IMR-90 (cell line): ENCODE data around the gene CDK6.

Experiments used
- BHLHE40 ChIP-seq: fragments of 150-350 bp; IDR thresholded peaks from 2 replicates; pipeline ENCODE4 v1.6.1; 2016; ENCODE audit warnings: mild to moderate bottlenecking, low read depth, low read length
- MAFK ChIP-seq: IDR thresholded peaks from 2 replicates; pipeline ENCODE4 v1.6.1; 2012; ENCODE audit warnings: low read depth, low read length, improper control_type of control experiment
- MXI1 ChIP-seq: IDR thresholded peaks from 2 replicates; pipeline ENCODE4 v1.6.1; 2012; ENCODE audit warnings: low read depth, mild to moderate bottlenecking, low read length, moderate library complexity, borderline replicate concordance
- NFE2L2 ChIP-seq: fragments of 150-350 bp; IDR thresholded peaks from 2 replicates; pipeline ENCODE4 v1.6.1; 2016; ENCODE audit warnings: low read depth, mild to moderate bottlenecking, low read length
- POLR2A ChIP-seq: IDR thresholded peaks from 2 replicates; pipeline ENCODE4 v1.6.1; 2012; ENCODE audit warnings: mild to moderate bottlenecking, low read depth, low read length
- RFX5 ChIP-seq: IDR thresholded peaks from 2 replicates; pipeline ENCODE4 v1.8.0; 2012; ENCODE audit warnings: low read depth, mild to moderate bottlenecking, low read length, moderate library complexity
- TF ChIP-seq, protein P1 (sequence below): conservative IDR thresholded peaks from 2 replicates; pipeline ENCODE4 v1.5.1; 2012; ENCODE audit warnings: mild to moderate bottlenecking, low read depth, low read length, improper control_type of control experiment
- TF ChIP-seq, protein P2 (sequence below): fragments of 150-350 bp; IDR thresholded peaks from 2 replicates; pipeline ENCODE4 v1.6.1; 2016; ENCODE audit warnings: low read depth, mild to moderate bottlenecking, low read length, moderate library complexity, borderline replicate concordance
- TF ChIP-seq, protein P3 (sequence below): fragments of 150-350 bp; IDR thresholded peaks from 2 replicates; pipeline ENCODE4 v1.6.1; 2017; ENCODE audit warnings: mild to moderate bottlenecking, antibody characterized with exemption, low read length, low read depth

DNA sequence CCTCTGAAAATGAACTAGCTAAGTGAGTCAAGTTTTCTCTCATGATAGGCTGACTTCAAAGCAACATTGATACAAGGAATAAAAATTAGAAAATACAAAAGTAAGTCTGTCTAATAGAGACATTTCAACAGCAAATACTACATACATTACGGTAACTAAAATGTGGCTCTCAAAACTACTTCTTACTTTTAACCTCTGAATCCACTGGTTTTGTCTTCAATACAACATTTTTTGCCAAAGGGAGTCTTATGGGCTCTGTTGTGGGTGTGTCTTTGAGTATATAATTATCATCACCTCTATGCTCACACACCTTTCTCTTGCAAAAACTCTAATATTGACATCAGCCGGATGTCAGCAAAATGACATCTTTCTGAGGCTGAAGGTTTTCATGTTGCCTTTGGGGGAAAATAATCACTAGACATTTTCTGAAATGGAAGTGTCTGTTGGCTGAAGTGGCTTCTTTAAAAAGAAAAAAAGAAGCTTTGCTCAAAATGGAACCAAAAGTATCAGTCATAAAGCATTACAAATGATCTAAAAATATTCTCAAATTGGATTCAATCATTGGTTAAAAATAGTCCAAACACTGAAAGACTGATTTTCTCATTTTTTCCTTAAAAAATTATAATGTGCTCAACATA lies 204.4 kb downstream of the CDK6 start:
- TF ChIP-seq, protein P1, sequence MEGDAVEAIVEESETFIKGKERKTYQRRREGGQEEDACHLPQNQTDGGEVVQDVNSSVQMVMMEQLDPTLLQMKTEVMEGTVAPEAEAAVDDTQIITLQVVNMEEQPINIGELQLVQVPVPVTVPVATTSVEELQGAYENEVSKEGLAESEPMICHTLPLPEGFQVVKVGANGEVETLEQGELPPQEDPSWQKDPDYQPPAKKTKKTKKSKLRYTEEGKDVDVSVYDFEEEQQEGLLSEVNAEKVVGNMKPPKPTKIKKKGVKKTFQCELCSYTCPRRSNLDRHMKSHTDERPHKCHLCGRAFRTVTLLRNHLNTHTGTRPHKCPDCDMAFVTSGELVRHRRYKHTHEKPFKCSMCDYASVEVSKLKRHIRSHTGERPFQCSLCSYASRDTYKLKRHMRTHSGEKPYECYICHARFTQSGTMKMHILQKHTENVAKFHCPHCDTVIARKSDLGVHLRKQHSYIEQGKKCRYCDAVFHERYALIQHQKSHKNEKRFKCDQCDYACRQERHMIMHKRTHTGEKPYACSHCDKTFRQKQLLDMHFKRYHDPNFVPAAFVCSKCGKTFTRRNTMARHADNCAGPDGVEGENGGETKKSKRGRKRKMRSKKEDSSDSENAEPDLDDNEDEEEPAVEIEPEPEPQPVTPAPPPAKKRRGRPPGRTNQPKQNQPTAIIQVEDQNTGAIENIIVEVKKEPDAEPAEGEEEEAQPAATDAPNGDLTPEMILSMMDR: no peak
- TF ChIP-seq, protein P2, sequence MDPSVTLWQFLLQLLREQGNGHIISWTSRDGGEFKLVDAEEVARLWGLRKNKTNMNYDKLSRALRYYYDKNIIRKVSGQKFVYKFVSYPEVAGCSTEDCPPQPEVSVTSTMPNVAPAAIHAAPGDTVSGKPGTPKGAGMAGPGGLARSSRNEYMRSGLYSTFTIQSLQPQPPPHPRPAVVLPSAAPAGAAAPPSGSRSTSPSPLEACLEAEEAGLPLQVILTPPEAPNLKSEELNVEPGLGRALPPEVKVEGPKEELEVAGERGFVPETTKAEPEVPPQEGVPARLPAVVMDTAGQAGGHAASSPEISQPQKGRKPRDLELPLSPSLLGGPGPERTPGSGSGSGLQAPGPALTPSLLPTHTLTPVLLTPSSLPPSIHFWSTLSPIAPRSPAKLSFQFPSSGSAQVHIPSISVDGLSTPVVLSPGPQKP: no peak
- TF ChIP-seq, protein P3, sequence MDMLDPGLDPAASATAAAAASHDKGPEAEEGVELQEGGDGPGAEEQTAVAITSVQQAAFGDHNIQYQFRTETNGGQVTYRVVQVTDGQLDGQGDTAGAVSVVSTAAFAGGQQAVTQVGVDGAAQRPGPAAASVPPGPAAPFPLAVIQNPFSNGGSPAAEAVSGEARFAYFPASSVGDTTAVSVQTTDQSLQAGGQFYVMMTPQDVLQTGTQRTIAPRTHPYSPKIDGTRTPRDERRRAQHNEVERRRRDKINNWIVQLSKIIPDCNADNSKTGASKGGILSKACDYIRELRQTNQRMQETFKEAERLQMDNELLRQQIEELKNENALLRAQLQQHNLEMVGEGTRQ: no peak
- TF ChIP-seq BHLHE40: no peak
- TF ChIP-seq MXI1: no peak
- TF ChIP-seq MAFK: no peak
- no peak for TF ChIP-seq RFX5
- TF ChIP-seq POLR2A: no peak
- TF ChIP-seq NFE2L2: no peak
